Hepatocyte (in vitro differentiated cells): ENCODE measurements around the gene ZNF157.

Experiments used
- EZH2 ChIP-seq: fragments of 200-600 bp; sonication (generic); IDR thresholded peaks from 2 replicates; pipeline ENCODE4 v1.6.1; 2016; ENCODE audit warnings: antibody characterized with exemption, mild to moderate bottlenecking, borderline replicate concordance
- EZH2phosphoT487 ChIP-seq: fragments of 200-600 bp; sonication (generic); IDR thresholded peaks from one replicate; pipeline ENCODE4 v1.6.1; 2018; ENCODE audit warnings: antibody characterized with exemption, mild to moderate bottlenecking, low read depth, moderate library complexity; ENCODE audit not compliant: unreplicated experiment, severe bottlenecking

GRCh38 chrX:47358387-47359065 is 11.9 kb upstream of the ZNF157 start:
- TF ChIP-seq EZH2phosphoT487 (no peak), EZH2 (no peak)
